22Rv1 (cell line): ENCODE data around the gene JAML.

ENCODE experiments used
- CTCF ChIP-seq: fragments of 450-650 bp; IDR thresholded peaks from 2 replicates; pipeline ENCODE4 v1.5.1; 2017; ENCODE audit warnings: mild to moderate bottlenecking
- ZFX ChIP-seq: fragments of 450-650 bp; IDR thresholded peaks from 2 replicates; pipeline ENCODE4 v1.6.1; 2017; ENCODE audit warnings: antibody characterized with exemption, borderline replicate concordance

- TF ChIP-seq CTCF (no peak), ZFX (no peak)
These were observed 75.3 kb downstream of the JAML start for GRCh38 chr11:118149493-118149892.
